Astrocyte (in vitro differentiated cells and primary cell): Measurements from ENCODE around the gene GJA8. TPM values are rescaled to one million over a fixed set of nuclear protein-coding genes. Genes with fewer than 3 reads are reported as not detected.

Source experiments
- DNase-seq: peaks from one replicate; pipeline ENCODE4 v3.0.0-alpha.2; 2010; ENCODE audit warnings: low read depth
- FAIRE-seq: peaks from 2 replicates; lab custom pipeline; 2011; peaks lifted over from hg19 to GRCh38; lab: Jason Lieb, UNC
- H2AFZ ChIP-seq: 2 replicates; pipeline ENCODE4 v1.6.0; 2012; ENCODE audit warnings: low read depth, low read length, inconsistent platforms
- H3K27ac ChIP-seq: 2 replicates; pipeline ENCODE4 v1.5.1; 2011; ENCODE audit warnings: low read depth, low read length, inconsistent platforms
- H3K27me3 ChIP-seq: 2 replicates; pipeline ENCODE4 v1.6.0; 2011; ENCODE audit warnings: low read length, inconsistent platforms; ENCODE audit not compliant: insufficient read depth
- H3K36me3 ChIP-seq: 2 replicates; pipeline ENCODE4 v1.5.1; 2011; ENCODE audit warnings: low read length, inconsistent platforms; ENCODE audit not compliant: insufficient read depth
- H3K4me1 ChIP-seq: 2 replicates; pipeline ENCODE4 v1.5.1; 2011; ENCODE audit warnings: low read length, inconsistent platforms; ENCODE audit not compliant: insufficient read depth
- H3K4me2 ChIP-seq: 2 replicates; pipeline ENCODE4 v1.6.0; 2012; ENCODE audit warnings: low read length, inconsistent platforms
- H3K4me3 ChIP-seq: 2 replicates; pipeline ENCODE4 v1.5.1; 2011; ENCODE audit warnings: low read depth, mild to moderate bottlenecking, low read length, inconsistent platforms; ENCODE audit not compliant: insufficient read depth
- H3K79me2 ChIP-seq: 2 replicates; pipeline ENCODE4 v1.6.0; 2012; ENCODE audit warnings: mild to moderate bottlenecking, low read length, inconsistent platforms; ENCODE audit not compliant: insufficient read depth
- H3K9ac ChIP-seq: 2 replicates; pipeline ENCODE4 v1.6.0; 2012; ENCODE audit warnings: mild to moderate bottlenecking, low read length, inconsistent platforms
- H3K9me3 ChIP-seq: 2 replicates; pipeline ENCODE4 v1.5.1; 2012; ENCODE audit warnings: low read depth, mild to moderate bottlenecking, low read length, inconsistent platforms; ENCODE audit not compliant: insufficient read depth
- H4K20me1 ChIP-seq: 2 replicates; pipeline ENCODE4 v1.6.0; 2012; ENCODE audit warnings: low read length, inconsistent platforms; ENCODE audit not compliant: insufficient read depth
- H3K27ac Mint-ChIP-seq: one replicate; pipeline ENCODE4 v1.8.0; 2021; ENCODE audit warnings: mild to moderate bottlenecking, mixed read lengths; ENCODE audit not compliant: unreplicated experiment
- H3K27me3 Mint-ChIP-seq: one replicate; pipeline ENCODE4 v1.8.0; 2021; ENCODE audit warnings: low read depth, mixed read lengths; ENCODE audit not compliant: unreplicated experiment
- H3K36me3 Mint-ChIP-seq: one replicate; pipeline ENCODE4 v1.8.0; 2021; ENCODE audit warnings: low read depth, mixed read lengths; ENCODE audit not compliant: unreplicated experiment
- H3K4me1 Mint-ChIP-seq: one replicate; pipeline ENCODE4 v1.8.0; 2021; ENCODE audit warnings: low read depth, mixed read lengths; ENCODE audit not compliant: unreplicated experiment
- H3K4me3 Mint-ChIP-seq: one replicate; pipeline ENCODE4 v1.8.0; 2021; ENCODE audit warnings: mild to moderate bottlenecking, moderate library complexity, mixed read lengths; ENCODE audit not compliant: unreplicated experiment
- H3K9me3 Mint-ChIP-seq: one replicate; pipeline ENCODE4 v1.8.0; 2021; ENCODE audit warnings: mild to moderate bottlenecking, mixed read lengths; ENCODE audit not compliant: unreplicated experiment
- EZH2 ChIP-seq: IDR thresholded peaks from 2 replicates; pipeline ENCODE4 v1.6.1; 2012; ENCODE audit warnings: mild to moderate bottlenecking, low read length, inconsistent platforms; ENCODE audit not compliant: insufficient read depth
- total RNA-seq: library from RNA; stranded (reverse); gene quantifications from 2 replicates; pipeline ENCODE4 v1.2.1, GENCODE V29; 2021
- TF ChIP-seq, protein P1 (sequence below): IDR thresholded peaks from 2 replicates; pipeline ENCODE4 v1.5.1; 2011; ENCODE audit warnings: low read depth, mild to moderate bottlenecking, inconsistent platforms, low read length, moderate library complexity; ENCODE audit not compliant: insufficient read depth

The GJA8 gene
- total RNA-seq, 1 donor from 2014 or later, result not detected

DNA sequence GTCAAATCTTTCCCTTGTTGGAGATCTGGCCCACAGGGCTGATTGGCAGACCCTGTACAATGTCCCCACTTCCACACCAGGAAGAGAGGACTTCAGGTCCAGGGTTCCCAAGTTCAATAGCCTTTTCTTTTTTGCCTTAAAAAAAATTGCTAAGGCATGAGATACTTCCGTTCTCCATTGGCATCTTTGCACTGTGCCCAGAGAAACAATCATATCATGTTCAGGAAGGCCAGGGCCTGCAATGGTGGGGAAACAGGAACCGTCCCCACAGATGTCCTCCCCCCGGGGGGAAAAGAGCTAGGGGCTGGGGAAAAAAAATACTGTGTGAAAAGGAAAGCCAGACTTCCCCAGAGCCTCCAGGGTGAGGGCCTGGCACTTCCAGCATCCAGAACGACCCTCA, 24.6 kb upstream of the GJA8 start:
- Histone ChIP-seq H3K4me2 (no peak overlapping the region), H3K4me1 (no peaks in the 10 kb centered on the region), H3K9me3 (no peaks in the 10 kb centered on the region), H3K36me3 (no peaks in the 10 kb centered on the region), H2AFZ (no peak overlapping the region), H3K79me2 (no peaks in the 10 kb centered on the region), H3K27ac (no peak overlapping the region), H3K27me3 (no peaks in the 10 kb centered on the region), H3K4me3 (no peak overlapping the region), H3K9ac (no peak overlapping the region), H4K20me1 (no peaks in the 10 kb centered on the region)
- H3K36me3 Mint-ChIP-seq, result no peaks in the 10 kb centered on the region
- H3K4me3 Mint-ChIP-seq, result no peak overlapping the region
- no peak for TF ChIP-seq EZH2
- no peak for DNase-seq
- no peak for FAIRE-seq
- no peaks in the 10 kb centered on the region for H3K9me3 Mint-ChIP-seq
- peaks cover 9% of the 10 kb centered on the region for H3K27me3 Mint-ChIP-seq
- no peak overlapping the region for H3K27ac Mint-ChIP-seq
- H3K4me1 Mint-ChIP-seq, result no peaks in the 10 kb centered on the region

DNA sequence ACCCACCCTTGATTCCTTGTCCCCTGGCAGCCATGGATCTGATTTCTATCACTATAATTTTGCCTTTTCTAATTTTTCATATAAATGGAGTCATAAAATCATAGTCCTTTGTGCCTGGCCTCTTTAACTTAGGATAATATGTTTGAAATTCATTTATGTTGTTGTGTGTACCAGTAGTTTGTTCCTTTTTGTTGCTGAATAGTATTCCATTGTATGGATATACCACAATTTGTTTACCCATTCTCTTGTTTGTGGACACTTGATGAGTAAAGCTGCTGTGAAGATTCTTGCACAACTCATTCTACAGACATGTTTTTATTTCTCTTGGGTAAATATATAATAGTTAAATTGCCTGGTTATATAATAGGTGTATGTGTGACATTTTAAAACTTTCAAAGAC, 22.7 kb upstream of the GJA8 start:
- Histone ChIP-seq H3K9me3 (no peaks in the 10 kb centered on the region), H3K4me1 (no peaks in the 10 kb centered on the region), H3K4me2 (no peak overlapping the region), H2AFZ (no peak overlapping the region), H4K20me1 (no peaks in the 10 kb centered on the region), H3K79me2 (no peaks in the 10 kb centered on the region), H3K27me3 (no peaks in the 10 kb centered on the region), H3K4me3 (no peak overlapping the region), H3K9ac (no peak overlapping the region), H3K27ac (no peak overlapping the region), H3K36me3 (no peaks in the 10 kb centered on the region)
- no peaks in the 10 kb centered on the region for H3K9me3 Mint-ChIP-seq
- no peak overlapping the region for H3K27ac Mint-ChIP-seq
- no peaks in the 10 kb centered on the region for H3K36me3 Mint-ChIP-seq
- no peak for TF ChIP-seq EZH2
- TF ChIP-seq, protein P1, sequence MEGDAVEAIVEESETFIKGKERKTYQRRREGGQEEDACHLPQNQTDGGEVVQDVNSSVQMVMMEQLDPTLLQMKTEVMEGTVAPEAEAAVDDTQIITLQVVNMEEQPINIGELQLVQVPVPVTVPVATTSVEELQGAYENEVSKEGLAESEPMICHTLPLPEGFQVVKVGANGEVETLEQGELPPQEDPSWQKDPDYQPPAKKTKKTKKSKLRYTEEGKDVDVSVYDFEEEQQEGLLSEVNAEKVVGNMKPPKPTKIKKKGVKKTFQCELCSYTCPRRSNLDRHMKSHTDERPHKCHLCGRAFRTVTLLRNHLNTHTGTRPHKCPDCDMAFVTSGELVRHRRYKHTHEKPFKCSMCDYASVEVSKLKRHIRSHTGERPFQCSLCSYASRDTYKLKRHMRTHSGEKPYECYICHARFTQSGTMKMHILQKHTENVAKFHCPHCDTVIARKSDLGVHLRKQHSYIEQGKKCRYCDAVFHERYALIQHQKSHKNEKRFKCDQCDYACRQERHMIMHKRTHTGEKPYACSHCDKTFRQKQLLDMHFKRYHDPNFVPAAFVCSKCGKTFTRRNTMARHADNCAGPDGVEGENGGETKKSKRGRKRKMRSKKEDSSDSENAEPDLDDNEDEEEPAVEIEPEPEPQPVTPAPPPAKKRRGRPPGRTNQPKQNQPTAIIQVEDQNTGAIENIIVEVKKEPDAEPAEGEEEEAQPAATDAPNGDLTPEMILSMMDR, result no peak
- peaks cover 9% of the 10 kb centered on the region for H3K27me3 Mint-ChIP-seq
- H3K4me3 Mint-ChIP-seq, result no peak overlapping the region
- no peaks in the 10 kb centered on the region for H3K4me1 Mint-ChIP-seq
- DNase-seq, result no peak
- no peak for FAIRE-seq

DNA sequence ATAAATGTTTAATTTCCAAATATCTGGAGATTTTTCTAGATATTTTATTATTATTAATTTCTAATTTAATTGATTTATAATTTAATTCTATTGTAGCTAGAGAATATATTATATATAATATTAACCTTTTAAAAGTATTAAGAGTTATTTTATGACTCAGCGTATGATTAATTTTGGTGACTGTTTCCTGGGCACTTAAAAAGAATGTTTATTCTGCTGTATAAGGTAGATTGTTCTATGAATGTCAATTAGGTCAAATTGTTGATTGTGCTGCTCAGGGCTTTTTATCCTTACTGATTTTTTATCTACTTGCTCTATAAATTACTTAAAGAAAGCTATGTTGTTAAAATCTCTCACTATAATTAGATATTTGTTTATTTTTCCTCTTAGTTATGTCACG, 20.1 kb upstream of the GJA8 start:
- Histone ChIP-seq H3K4me1 (no peaks in the 10 kb centered on the region), H3K36me3 (no peaks in the 10 kb centered on the region), H3K27ac (no peak overlapping the region), H2AFZ (no peak overlapping the region), H3K9me3 (no peaks in the 10 kb centered on the region), H3K9ac (no peak overlapping the region), H3K79me2 (no peaks in the 10 kb centered on the region), H3K27me3 (no peaks in the 10 kb centered on the region), H3K4me3 (no peak overlapping the region), H4K20me1 (no peaks in the 10 kb centered on the region), H3K4me2 (no peak overlapping the region)
- TF ChIP-seq, protein P1, result no peak
- no peak for TF ChIP-seq EZH2
- no peaks in the 10 kb centered on the region for H3K4me1 Mint-ChIP-seq
- no peak overlapping the region for H3K27ac Mint-ChIP-seq
- FAIRE-seq, result no peak
- no peak for DNase-seq
- H3K27me3 Mint-ChIP-seq, result peaks cover 6% of the 10 kb centered on the region
- no peaks in the 10 kb centered on the region for H3K9me3 Mint-ChIP-seq
- H3K4me3 Mint-ChIP-seq, result no peak overlapping the region
- H3K36me3 Mint-ChIP-seq, result no peaks in the 10 kb centered on the region
